ENCODE results near the gene TAMALIN.

TAMALIN gene

GRCh38 chr12:52037248-52037861, 30.6 kb downstream of the TAMALIN start:
- DNase-seq, result peak; percentile 86

GRCh38 chr12:52038447-52038846, 31.7 kb downstream of the TAMALIN start:
- no peak for DNase-seq

- DNase-seq, result no peak
These were observed 34.3 kb downstream of the TAMALIN start for GRCh38 chr12:52041035-52041434.

- no peak for DNase-seq
These were observed 35.0 kb downstream of the TAMALIN start for GRCh38 chr12:52041695-52042123.

GRCh38 chr12:52042706-52043385, 36.1 kb downstream of the TAMALIN start:
- no peak for DNase-seq

- DNase-seq, result no peak
These were observed 36.9 kb downstream of the TAMALIN start for GRCh38 chr12:52043386-52044212.

GRCh38 chr12:52044292-52044983, 37.7 kb downstream of the TAMALIN start:
- DNase-seq, result peak; percentile 34

GRCh38 chr12:52045794-52046199, 39.1 kb downstream of the TAMALIN start:
- DNase-seq, result no peak

- no peak for DNase-seq
These were observed 40.1 kb downstream of the TAMALIN start for GRCh38 chr12:52046859-52047258.

- no peak for DNase-seq
These were observed 42.5 kb downstream of the TAMALIN start for GRCh38 chr12:52049286-52049685.

GRCh38 chr12:52049688-52050087, 42.9 kb downstream of the TAMALIN start:
- no peak for DNase-seq

- DNase-seq, result no peak
These were observed 43.5 kb downstream of the TAMALIN start for GRCh38 chr12:52050116-52050757.

GRCh38 chr12:52050758-52051541, 44.2 kb downstream of the TAMALIN start, which contains the start of gene NR4A1:
TSS of gene NR4A1 (plus strand) at chr12:52051442. CDS start at chr12:52054329, 2,887 bp downstream.
- peak; percentile 94 for DNase-seq

- DNase-seq, result no peak
These were observed 45.9 kb downstream of the TAMALIN start for GRCh38 chr12:52052468-52053186.

- DNase-seq, result no peak
These were observed 46.9 kb downstream of the TAMALIN start for GRCh38 chr12:52053536-52054209.

GRCh38 chr12:52054231-52054832, 47.6 kb downstream of the TAMALIN start:
- no peak for DNase-seq

- no peak for DNase-seq
These were observed 48.3 kb downstream of the TAMALIN start for GRCh38 chr12:52054833-52055730.
